Measurements from ENCODE around the gene ZNF664. TPM values are rescaled to one million over a fixed set of nuclear protein-coding genes. Genes with fewer than 3 reads are reported as not detected.

The ZNF664 gene
- total and polyA plus RNA-seq, 2 of the 4 experiments (the other 2 are of a cell fraction), result 29.9 to 32.6 TPM

DNA sequence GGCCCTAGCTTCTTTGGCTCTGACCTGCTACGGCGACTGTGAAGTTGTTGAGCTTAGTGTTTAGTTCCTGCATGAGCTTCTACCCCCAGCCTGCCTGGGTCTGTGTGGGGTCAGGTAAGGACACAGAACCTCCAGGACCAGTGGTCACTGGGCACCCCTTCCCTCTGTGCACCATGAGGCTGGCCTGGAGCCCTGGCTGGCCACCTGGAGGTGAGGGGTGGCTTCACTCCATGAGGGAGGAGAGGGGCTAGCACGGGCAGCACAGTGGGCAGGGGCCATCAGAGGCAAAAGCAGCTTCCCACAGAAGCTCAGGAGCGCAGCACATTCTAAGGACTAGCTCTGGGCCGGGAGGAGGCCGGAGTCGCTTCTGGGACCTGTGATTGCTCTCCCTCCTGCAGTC is 37.1 kb upstream of the ZNF664 start:
- Histone ChIP-seq H3K18ac (ENCODE audit: low read depth, low read length) (no peak overlapping the region), H3K4me1 (ENCODE audit: control insufficient read depth, insufficient read depth, low read length) (peaks cover 6% of the 10 kb centered on the region), H3K36me3 (ENCODE audit: control insufficient read depth, insufficient read depth, low read length) (peaks cover 32% of the 10 kb centered on the region; the same call in 1 of the 2 replicates), H3K23ac (ENCODE audit: low read depth, low read length) (no peak overlapping the region), H3K4ac (ENCODE audit: low read depth, low read length) (no peak overlapping the region), H4K5ac (ENCODE audit: low read depth, low read length) (no peak overlapping the region), H2BK120ac (ENCODE audit: low read depth, low read length) (no peak overlapping the region), H2AFZ (replicated peaks; ENCODE audit: low read length, poor library complexity) (peak overlapping the region; percentile 24), H2BK5ac (ENCODE audit: low read depth, low read length, poor library complexity, severe bottlenecking) (no peak overlapping the region), H2AK5ac (ENCODE audit: low read depth, low read length) (no peak overlapping the region), H2BK20ac (ENCODE audit: low read depth, low read length) (no peak overlapping the region), H4K91ac (ENCODE audit: insufficient read depth, low read depth, low read length) (no peak overlapping the region), H4K20me1 (ENCODE audit: insufficient read depth, low read length) (no peaks in the 10 kb centered on the region), H3K27ac (ENCODE audit: insufficient read depth, low read length) (no peak overlapping the region), H3K27me3 (ENCODE audit: control insufficient read depth, insufficient read depth, low read length) (no peaks in the 10 kb centered on the region), H3K14ac (replicated peaks; ENCODE audit: low read depth, low read length) (no peak overlapping the region), H2BK15ac (ENCODE audit: low read depth, low read length) (no peak overlapping the region), H3K79me1 (ENCODE audit: low read depth in 1 of 2, low read length in 2 of 2) (peaks cover 0 to 12% of the 10 kb centered on the region in 2 experiments; a peak in 1 of 4 replicates), H3K56ac (ENCODE audit: extremely low read depth, insufficient read depth, low read length) (no peak overlapping the region), H3K9ac (ENCODE audit: low read depth, low read length) (no peak overlapping the region), H4K8ac (ENCODE audit: low read depth in 2 of 2, low read length in 2 of 2) (no peak overlapping the region), H3K9me1 (ENCODE audit: insufficient read depth, low read length) (peaks cover 6% of the 10 kb centered on the region; the same call in 1 of the 2 replicates), H3K4me3 (ENCODE audit: insufficient read depth, low read depth, low read length) (no peak overlapping the region), H3K4me2 (ENCODE audit: low read depth, low read length) (no peak overlapping the region), H3K9me3 (ENCODE audit: control insufficient read depth, insufficient read depth, low read length) (no peaks in the 10 kb centered on the region; the same call in 1 of the 2 replicates), H2AK9ac (replicated peaks; ENCODE audit: low read depth, low read length, poor library complexity) (no peak overlapping the region)
- ATAC-seq (ENCODE audit: low read depth) (no peak), DNase-seq (no peak)
- dilution Hi-C loops (cut with HindIII; ENCODE audit: low sequenced_read_pairs, unreplicated experiment) (no loop called here), intact Hi-C loops (cut with micrococcal nuclease) (no loop called here), in situ Hi-C loops (cut with MboI; ENCODE audit: low sequenced_read_pairs) (no loop called here)
- CTCF ChIA-PET, result no interaction called here
- WGBS, 2 experiments (ENCODE audit: extremely low coverage in 2 of 2, insufficient read length in 1 of 2), result no CpG with 5 or more reads among the region's 7 CpGs
- TF ChIP-seq RAD21 (IDR thresholded peaks at IDR 0.05; ENCODE audit: low read length) (no peak), RFX5 (IDR thresholded peaks at IDR 0.05; ENCODE audit: low read depth, low read length) (no peak), USF2 (IDR thresholded peaks at IDR 0.05; ENCODE audit: low read depth, low read length) (no peak), ELK1 (IDR thresholded peaks at IDR 0.05; ENCODE audit: borderline replicate concordance, low read depth, low read length) (no peak), FOS (IDR thresholded peaks at IDR 0.05; ENCODE audit: low read depth, low read length) (no peak), SMC3 (IDR thresholded peaks at IDR 0.05; ENCODE audit: low read depth, low read length) (no peak), MAFK (IDR thresholded peaks at IDR 0.05; ENCODE audit: low read depth, low read length) (no peak), MXI1 (IDR thresholded peaks at IDR 0.05; ENCODE audit: borderline replicate concordance, low read depth, low read length) (no peak), CEBPB (IDR thresholded peaks at IDR 0.05; ENCODE audit: low read depth, low read length) (no peak), MAZ (IDR thresholded peaks at IDR 0.05; ENCODE audit: borderline replicate concordance, low read depth, low read length) (no peak)
- POLR2A ChIA-PET (ENCODE audit: unreplicated experiment), result no interaction called here
- no TSS peak for BruUV-seq (replicated peaks)

Measured in IMR-90 (cell line).